RPMI8226 (cell line): Measurements from ENCODE around the gene WWOX.

Experiments used
- DNase-seq: peaks from one replicate; pipeline ENCODE4 v3.0.0-alpha.2; 2015

WWOX gene

DNA sequence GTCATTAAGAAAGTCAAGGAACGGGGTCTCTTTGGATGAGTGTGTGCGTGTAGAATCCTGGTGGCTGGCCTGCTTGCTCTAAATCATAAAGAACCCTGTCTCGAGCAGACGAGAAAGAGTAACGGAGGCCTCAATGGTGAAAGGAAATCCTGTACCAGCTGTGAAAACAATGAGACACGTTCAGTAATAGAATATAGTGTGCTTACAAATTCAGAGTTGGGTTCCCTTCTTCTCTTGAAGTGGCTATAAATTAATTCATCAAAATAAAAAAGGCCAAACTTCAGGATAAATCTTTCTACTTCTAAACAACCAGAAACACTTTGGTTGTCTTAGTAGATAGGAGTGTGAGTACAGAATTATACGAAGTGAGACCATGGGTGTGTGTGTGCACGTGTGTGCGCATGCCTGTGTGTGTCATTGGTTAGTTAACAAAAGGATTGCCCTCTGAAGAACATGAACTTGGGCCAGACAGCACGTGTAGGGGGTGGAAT lies 48.5 kb downstream of the WWOX start:
- DNase-seq: no peak

DNA sequence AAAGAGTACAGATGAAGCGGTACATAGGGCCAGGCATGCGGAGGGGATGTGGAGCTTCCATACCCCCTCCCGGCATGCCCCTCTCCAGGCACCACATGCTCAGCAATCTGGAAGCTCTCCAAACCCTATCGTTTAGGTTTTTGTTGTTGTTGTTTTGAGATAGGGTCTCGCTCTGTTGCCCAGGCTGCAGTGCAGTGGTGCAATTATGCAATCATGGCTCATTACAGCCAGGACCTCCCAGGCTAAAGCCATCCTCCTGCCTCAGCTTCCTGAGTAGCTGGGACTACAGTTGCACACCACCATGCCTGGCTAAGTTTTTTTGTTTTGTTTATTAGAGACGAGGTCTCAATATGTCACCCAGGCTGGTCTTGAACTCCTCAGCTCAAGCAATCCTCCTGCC lies 50.8 kb downstream of the WWOX start:
- DNase-seq: no peak

DNA sequence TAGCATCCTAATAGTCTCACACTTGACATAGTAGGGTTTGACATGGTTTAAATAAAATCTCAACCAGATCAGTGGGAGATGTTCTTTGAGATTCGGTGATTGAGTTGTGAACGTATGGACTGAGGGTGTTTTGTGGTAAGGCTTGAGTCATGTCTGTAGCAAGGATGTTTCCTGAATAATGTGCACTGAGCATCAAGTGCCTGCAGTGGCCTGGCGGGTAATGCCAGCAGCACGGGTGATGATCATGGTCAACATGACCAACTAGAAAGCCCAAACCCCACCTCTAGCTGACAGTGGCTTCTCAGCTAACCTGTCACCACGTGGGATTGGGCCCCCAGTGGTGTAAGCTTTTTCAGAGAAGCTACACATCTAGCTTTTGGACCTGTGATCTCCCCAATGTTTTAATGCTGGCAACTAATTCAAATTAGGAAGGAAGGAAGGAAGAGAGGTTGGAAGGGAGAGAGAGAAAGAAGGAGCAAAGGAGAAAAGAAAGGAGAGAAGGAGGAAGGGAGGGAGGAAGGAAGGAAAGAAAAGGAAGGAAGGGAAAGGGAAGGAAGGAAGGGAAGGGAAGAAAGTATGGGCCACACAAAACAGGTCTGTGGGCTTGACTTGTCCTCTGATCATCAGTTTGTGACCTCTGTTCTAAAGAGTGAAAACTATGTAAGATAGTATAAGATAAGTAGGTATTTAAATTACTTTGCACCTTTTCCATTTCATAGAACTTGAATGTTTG lies 55.4 kb downstream of the WWOX start:
- no peak for DNase-seq

DNA sequence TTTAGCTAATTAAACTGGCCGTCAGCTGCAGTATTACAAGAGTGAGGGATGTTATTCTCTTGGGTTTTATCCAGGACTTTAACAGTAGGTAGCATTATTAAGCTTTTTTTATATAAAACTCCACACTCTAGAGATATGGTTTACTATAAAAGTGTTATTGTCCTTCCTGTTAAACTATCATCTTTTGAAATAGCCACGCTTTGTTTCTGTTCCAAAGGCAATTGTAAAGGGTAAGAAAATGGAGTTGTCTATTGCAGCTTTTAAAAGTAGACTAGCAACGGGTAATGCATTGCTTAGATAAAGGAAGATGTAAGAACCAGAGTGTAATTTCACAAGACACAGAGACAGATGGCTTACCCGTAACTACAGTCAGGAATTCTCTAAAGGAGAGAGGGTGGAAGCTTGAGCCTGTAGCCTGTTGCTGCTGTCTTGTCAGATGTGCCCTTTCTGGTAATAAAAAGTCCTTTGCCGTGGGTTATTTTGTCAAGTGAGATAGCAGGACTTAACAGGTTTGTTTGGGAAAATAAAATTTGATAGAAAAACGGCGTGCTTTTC lies 56.4 kb downstream of the WWOX start:
- no peak for DNase-seq

DNA sequence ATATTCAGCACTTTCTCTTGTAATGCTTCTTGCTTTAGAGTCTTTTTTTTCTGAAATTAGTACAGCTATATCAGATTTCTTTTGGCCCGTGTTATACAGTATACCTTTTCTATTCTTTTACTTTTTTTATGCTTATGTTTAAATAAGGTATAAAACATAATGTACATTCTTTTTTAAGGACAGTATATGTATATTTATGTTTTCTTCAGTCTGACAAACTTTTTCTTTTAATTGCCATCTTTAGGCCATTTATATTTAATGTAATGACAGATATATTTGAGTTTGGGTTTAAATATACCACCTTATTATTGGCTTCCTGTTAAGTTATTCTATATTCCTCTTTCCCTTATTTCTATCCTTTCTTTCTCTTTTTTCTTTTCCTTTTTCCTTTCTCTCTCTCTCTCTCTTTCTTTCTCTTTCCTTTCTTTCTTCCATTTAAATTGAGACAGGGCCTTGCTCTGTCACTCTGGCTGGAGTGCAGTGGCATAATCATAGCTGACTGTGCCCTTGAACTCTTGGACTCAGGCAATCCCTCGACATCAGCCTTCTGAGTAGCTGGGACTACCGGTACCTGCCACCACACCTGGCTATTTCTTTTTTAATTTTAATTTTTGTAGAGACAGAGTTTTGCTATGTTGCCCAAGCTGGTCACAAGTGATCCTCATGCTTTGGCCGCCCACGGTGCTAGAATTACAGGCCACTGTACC lies 61.7 kb downstream of the WWOX start:
- no peak for DNase-seq

DNA sequence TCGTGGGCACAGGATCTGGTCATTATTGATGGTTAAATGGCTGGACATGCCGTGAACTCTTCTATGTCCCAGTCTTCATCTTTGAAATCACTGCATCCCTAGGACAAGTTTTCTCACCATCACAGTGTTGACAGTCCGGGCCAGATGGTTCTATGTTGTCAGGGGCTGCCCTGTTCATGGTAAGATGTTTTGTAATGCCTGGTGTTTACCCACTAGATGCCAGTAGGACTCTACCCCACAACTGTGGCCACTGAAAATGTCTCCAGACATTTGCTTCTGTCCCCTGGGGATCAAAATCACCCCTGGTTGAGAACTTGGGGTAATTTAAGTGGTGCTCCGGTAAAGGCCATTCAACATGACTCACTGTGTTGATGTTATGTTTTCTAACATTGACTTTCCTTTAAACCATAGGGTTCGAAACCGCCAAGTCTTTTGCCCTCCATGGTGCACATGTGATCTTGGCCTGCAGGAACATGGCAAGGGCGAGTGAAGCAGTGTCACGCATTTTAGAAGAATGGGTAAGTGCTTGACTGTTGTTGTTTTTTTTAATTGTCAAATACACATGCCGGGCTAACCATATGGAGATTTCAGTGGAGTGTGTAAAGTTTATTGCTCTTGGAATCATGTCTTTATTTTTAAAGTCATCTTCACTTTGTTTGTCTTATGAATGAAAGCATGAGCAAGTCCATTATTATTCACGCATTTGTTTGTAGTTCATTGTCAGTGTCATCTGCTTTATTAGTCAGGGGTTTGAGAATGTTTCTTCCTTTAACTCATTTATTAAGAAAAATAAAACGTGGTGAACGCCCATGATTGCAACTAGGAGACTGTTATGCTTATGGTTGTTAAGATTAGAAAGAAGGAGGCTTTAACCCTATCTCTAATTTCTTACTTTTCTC lies 64.6 kb downstream of the WWOX start:
- DNase-seq: no peak

DNA sequence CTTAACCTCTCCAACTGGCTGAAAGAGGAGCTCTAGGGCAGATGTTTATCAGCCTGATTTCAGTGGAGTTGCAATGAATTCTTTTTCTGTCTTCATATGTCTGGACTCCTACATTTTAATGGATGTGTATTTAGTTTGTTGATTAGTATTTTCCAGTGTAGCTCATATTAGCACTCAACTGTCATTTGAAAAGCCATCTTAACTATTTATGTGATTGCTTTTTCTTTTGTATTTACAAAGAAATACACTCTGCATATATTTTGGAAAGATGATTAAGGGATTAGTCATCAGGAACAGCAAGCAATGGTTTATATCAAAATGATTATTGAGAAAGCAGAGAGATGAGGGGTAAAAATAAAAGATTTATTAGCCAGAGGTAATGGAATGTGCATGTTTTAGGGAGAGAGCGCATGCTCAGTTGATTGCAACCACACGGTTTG lies 71.1 kb downstream of the WWOX start:
- DNase-seq: no peak

DNA sequence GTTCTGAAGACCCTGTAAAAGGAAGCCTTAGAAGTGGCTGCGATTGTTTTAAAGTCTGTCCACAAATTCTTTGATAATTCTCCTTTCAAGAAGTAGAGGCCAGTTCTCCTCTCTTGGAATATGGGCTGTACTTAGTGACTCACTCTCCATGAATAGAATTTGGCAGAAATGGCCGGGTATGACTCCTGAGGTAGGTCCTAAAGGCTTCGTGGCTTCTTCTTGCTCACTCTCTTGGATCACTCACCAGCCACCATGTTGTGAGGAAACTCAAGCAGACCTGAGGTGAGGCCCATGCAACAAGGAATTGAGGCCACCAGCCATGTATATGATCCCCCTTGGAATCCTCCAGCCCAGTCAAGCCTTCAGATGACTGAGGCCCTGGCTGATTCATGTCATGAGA lies 75.8 kb downstream of the WWOX start:
- no peak for DNase-seq

DNA sequence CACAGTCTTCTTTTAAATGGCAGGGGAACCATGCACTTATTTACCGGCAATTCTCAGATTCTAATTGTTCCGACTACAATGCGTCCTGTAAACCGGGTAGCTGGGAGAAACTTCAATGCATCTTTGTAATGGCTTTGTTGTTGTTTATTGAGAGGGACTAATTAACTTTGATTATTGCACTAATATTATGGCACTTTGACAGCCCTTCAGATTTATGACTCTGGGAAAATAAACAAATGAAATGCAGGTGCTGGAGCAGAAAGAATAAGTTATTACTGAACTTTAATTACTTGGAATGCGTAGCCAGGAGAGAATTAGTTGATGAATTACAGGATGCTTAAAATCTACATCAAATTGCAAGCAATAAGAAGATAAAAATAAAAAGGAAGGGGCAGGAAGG lies 77.0 kb downstream of the WWOX start:
- no peak for DNase-seq

DNA sequence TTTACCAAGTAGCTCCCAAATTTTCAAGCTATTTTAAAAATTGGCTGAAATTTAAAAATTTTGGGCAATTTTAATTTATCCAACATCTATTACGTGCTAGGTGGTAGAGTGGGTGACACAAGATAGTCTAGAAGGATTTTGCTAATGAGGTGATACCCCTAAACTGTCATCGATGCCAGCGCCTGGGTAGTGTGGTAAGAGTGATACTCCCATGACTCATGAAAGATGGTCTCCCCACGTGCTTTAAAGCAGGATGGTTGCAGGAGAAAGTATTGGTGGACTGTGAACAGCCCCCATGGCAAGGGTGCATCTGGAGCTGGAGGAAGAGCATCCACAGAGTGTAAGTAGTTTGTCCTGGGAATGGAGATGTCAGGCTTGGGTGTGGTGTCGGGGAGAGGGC lies 77.8 kb downstream of the WWOX start:
- DNase-seq: no peak

DNA sequence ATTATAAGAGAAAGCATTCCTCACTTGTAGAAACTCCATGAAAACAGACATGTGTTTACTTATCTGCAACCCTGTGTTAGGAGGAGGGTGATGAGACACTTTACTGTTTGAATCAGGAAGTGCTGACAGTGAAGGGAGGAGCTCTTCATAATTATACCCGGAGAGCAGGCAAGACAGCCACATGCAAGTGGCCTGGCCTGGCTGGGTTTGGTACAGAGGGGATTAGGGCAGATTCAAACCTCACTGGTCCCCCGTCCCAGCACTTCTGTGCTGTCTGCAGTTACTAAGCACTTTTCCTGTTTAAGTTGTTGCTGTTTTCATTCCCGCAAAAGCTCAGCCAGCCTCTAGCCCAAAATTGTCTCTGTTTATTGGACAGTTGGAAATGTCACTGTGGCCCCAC lies 78.5 kb downstream of the WWOX start:
- no peak for DNase-seq

DNA sequence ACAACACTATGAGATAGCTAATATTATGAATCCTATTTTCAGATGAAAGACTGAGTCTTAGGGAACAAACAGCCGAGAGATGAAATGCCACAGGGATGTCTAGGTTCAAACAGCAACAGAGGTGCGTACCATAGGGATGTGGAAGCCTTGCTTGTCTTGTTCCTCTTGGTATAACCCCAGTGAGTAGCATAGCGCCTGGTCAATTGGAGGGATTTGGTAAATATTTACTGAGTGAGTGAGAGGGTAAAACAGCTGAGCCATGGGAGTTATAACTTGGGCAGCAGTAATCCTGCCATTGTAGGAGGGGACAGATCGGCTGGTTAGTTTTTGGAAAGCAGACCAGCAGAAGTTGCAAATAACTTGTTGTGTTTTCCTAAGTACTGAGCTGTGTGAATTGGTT lies 80.2 kb downstream of the WWOX start:
- no peak for DNase-seq

DNA sequence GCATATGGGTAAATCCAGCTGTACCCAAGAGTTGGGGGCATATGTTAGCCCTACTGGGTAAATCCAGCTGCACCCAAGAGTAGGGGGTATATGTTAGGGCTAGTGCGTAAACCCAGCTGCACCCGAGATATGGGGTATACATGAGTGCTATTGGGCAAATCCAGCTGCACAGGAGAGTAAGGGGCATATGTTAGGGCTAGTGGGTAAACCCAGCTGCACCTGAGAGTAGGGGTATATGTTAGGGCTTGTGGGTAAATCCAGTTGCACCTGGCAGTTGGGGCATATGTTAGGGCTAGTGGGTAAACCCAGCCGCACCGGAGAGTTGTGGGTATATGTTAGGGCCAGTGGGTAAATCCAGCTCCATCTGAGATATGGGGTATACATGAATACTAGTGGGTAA lies 80.9 kb downstream of the WWOX start:
- DNase-seq: no peak

DNA sequence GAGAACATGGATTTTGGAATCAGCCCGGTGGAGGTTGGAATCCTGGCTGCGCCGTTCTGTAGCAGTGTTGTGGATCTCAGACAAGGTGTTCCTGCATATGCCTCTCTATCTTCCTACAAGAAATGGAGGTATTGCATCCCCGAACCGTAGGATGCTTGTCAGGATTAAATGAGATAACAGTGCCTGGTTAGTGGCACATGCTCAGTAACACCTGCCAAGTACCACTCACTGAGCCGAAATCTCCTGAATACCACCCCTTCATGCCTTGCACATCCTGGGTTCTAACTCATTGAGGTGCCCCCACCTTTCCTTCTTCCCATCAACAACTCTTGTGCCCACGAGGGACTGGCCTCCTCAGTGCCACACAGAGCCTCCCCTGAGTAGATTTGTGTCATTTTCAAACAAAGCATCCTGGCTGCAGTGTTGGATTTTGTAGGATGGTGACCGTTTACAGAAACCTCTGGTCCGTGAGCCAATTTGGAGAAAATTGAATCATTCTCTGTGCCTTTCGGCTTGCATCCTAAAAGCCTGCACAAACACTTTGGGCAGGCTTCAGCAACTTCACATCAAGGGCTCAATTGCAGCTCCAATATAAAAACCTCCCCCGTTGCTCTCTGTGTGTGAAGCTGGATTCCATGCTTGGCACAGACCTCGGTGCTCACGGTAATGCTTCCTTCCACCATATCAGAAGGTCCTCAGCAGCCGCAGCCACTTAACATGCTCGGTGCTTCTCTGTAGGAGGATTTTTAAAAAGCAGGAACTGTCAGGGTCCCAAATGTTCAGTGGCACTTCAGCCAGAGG lies 84.2 kb downstream of the WWOX start:
- no peak for DNase-seq

DNA sequence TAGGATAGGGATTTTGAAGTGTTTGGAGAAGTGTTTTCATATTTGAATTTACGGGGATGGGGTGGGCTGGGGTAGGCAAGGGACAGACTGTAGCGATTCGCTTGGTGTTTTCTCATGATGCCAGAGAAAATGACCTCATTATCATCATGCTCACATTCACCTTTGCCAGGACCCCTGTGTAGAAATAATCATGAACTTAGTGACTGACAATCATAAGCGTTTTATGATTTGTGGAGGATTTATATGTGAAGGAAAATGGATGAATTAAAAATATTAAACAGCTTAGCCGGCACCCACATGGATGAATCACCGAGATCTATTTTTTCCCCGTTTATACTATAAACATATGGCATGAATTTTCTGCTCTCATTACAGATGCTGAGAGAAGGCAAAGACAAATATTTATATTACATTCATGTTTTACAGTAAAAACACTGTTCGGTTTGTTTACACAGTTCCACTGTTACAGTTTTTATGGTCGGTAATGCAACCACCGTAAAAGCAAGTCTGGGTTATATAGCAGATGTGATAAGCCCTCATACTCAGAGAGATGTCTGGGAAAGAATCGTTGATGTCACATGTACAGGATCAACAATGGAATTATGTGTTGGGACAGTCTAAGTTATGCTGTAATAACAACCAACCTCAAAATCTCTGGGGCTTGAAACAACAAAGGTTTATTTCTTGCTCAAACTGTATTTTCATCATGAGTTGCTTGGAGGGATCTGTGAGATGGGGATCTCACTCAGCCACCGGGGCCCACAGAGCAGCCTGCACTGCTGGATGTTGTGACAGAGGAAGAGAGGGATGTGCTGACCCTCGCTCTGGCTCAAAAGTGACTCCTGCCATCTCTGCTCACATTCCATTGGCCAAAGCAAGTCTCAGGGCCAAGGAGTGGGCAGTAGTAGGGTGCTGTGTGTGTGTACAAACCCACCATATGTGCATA lies 85.1 kb downstream of the WWOX start:
- no peak for DNase-seq

DNA sequence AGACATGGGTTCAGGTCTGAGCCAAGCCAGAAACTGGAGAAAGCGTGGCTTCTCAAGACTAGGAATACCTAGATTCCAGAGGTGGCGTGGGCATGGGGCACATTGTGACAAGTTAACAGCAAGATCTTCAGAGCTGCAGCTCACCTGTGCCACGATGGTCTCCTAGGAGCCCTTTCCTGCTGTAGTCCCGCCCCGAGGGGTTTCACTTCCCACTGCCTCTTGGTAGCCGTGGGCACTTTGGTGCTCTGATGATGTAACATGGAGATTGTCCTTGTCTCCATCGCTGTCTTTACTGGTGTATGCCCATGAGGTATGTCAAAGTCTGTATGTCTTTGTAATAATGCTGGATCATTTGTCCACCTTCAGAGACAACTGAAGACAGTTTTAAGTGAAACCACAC lies 89.7 kb downstream of the WWOX start:
- DNase-seq: peak; percentile 24

DNA sequence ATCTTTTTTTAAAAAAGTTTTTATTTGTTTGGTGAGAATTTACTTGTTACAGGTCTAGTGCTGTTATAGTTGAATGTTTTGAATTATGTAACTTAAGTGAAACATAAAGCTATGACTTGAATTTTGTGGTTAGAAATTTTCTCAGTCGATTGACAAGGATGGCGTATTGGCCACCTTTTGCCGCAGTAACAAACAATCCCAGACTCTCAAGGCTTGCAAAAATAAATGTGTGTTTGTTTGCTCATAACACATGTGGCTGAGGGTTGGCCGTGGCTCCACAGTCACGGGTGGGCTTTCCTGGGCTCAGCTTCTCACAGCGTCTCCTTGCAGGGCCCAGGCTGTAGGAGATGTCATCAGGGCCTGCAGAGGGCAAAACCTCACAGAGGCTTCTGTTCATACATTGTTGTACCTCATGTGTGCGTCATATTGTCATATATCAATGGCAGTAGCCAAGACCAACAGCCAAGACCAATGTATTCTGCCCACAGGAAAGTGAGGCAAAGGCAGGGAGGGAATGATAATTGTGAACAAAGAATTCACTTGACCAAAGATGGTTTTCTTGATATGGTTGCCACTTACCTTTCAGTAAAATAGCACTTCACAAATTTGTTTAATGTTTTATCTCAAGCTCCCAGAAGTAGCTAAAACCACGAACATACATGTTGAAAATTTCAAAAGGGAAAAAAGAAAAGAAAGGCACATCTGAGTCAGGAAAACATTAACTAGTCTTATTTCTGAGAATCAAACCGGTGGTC lies 93.5 kb downstream of the WWOX start:
- DNase-seq: no peak

DNA sequence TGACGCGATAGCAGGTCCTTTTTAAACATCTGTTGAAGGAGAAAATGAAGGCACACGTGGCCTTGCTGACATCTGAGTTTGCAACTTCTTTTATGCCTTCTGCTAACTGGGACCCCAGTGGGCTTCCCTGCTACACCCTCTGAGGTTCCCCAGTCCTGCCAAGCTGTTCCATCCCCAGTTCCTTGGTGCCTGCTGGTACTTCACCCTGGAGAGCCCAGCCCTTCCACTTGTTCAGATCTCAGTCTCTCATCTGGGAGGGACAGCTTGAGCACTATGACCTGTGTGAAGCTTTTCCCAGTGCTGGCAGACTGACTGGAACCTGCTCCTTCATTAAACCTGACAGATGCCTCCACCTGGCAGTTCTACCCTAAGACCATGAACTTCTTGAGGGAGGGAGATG lies 95.5 kb downstream of the WWOX start:
- DNase-seq: no peak

DNA sequence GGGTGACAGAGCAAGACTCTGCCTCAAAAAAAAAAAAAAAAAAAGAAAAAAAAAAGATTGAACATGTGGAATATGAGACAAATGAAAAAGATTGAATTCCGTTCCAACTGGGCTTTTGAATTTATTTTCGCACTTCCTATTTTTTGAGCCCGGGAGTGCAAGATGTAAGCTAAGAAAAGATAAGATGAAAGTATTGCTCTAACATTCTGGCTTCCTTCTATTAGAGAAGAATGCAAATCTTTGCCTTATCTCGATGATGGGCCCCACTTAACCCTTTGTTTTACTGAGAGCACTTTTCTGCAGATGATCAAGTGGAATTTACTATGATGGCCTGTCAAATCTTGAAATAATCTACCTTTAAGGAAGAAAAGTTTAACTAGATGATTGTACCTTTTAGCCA lies 96.3 kb downstream of the WWOX start:
- no peak for DNase-seq

DNA sequence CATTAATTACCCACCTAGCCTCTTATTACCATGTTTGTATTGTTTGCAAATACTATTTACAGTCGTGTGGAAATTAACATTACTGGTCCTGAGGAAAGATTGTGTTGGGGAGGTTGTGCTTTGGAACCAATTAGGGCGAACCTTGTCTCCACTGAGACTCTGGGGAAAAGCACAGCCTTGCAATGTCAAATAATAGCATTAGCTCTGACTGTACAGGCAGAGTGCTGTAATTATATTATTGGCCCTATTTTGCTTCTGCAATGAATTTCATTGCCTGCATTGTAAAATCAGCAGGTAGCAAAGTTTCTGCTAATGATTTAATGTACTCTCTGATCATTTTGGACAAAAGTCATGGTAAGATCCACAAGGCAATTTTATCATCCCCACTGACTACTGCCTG lies 97.0 kb downstream of the WWOX start:
- no peak for DNase-seq
